LNCAP (cell line): ENCODE measurements around the gene CIAO2B.

Experiments
- CTCF ChIP-seq: fragments of 450-650 bp; IDR thresholded peaks from 2 replicates; pipeline ENCODE4 v1.5.1; 2017; ENCODE audit warnings: mild to moderate bottlenecking

Gene CIAO2B

GRCh38 chr16:66928702-66929388 lies 5.4 kb downstream of the CIAO2B start:
- peak; percentile 26; the same call in 1 of the 2 replicates for TF ChIP-seq CTCF

GRCh38 chr16:66927918-66928649 lies 6.1 kb downstream of the CIAO2B start:
- TF ChIP-seq CTCF = no peak

GRCh38 chr16:66926961-66927436 lies 7.2 kb downstream of the CIAO2B start:
- no peak for TF ChIP-seq CTCF

GRCh38 chr16:66926171-66926947 lies 7.8 kb downstream of the CIAO2B start:
- no peak for TF ChIP-seq CTCF

- no peak for TF ChIP-seq CTCF
Observed at GRCh38 chr16:66925322-66925840, 8.8 kb downstream of the CIAO2B start, which contains the start of gene RRAD. TSS of gene RRAD (minus strand) at chr16:66925535. CDS start at chr16:66925179, 356 bp downstream.

GRCh38 chr16:66924527-66925321 lies 9.5 kb downstream of the CIAO2B start:
- TF ChIP-seq CTCF = peak; percentile 31; the same call in 1 of the 2 replicates
